Right ventricle myocardium inferior (tissue), 1 donor: ENCODE results near the gene FBXW9. TPM values are rescaled to one million over a fixed set of nuclear protein-coding genes. Genes with fewer than 3 reads are reported as not detected.
"Not testable (repeated sequence)": the region's sequence is repeated elsewhere in the genome, so short reads cannot be mapped to it uniquely, and the experiment has no call there.

ENCODE experiments used
- ATAC-seq: fragments of 200-7000 bp; cut with Tn5 transposase; one replicate; pipeline ENCODE4 v1.9.1; 2020; ENCODE audit warnings: mild to moderate bottlenecking, moderate library complexity
- DNase-seq: peaks from one replicate; pipeline ENCODE4 v3.0.0; 2021; ENCODE audit errors: missing footprints
- intact Hi-C: fragments of 100-400 bp; cut with DNase I; formaldehyde crosslinking; loops from one replicate; pipeline ENCODE4 v1.11.0; 2022
- total RNA-seq: library from RNA; stranded (reverse); fragmentation: NEBNext Ultra II Directional; extraction: Animal tissue kit (Norgen Biotek cat#: 25700); gene quantifications from one replicate; pipeline ENCODE4 v1.2.1, GENCODE V29; 2021
- donor health status: DM: no; HTN: yes; CAD: no; lungs with severe emphysema.

FBXW9 gene
- total RNA-seq, 1 donor from 2014 or later, result 1.7 TPM

DNA sequence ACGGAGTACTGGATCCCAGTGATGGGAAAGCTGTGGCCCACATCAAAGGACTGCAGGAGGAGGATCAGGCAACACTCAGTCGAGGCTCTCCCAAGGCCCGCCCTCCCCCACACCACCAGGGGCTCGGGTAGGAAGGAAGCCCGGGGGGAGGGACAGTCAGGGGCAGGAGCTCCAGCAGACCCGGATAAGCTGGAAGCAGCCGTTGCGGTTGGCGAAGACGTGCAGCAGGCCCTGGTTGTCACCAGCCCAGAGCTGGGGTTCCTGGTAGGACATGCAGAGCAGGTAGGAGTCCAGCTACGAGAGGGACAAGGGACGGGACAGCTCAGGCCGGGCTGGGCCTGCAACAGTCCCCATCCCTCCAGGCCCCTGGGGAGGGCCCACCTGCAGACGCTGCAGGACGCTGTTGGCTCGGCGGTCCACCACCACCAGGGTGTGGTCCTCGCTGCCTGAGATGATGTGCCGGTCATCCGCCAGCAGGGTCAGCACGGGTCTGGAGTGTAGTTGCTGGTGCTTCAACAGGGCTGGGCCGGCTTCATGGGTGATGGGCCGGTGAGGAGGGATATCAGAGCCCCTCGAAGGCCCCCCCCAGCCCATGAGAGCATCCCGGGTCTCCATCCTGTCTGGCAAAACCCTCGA, 6.7 kb downstream of the FBXW9 start:
- intact Hi-C loops, result no loop called here
- ATAC-seq, result no peak

DNA sequence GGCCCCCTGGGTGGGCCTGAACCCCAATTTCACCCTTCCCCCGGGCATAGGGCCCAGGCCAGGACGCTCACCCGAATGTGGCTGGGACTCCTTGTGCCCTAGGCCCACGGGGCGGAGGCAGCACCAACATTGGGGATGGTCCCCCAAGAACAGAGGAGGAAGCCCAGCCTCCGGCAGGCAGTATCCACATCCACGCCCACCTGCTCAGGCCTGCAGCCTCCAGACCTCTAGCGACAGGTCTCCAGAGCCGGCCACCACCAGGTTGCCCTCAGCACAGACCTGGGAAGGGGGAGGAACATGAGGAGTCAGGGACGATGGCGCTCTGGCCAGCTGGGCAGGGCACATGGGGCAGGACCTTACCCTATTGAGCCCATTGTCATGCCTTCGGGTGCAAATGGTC, 7.4 kb downstream of the FBXW9 start:
- no peak for DNase-seq
- no peak for ATAC-seq
- intact Hi-C loops, result no loop called here

More for the DNA sequence above, 6.7 kb downstream of the FBXW9 start:
- no peak for DNase-seq

DNA sequence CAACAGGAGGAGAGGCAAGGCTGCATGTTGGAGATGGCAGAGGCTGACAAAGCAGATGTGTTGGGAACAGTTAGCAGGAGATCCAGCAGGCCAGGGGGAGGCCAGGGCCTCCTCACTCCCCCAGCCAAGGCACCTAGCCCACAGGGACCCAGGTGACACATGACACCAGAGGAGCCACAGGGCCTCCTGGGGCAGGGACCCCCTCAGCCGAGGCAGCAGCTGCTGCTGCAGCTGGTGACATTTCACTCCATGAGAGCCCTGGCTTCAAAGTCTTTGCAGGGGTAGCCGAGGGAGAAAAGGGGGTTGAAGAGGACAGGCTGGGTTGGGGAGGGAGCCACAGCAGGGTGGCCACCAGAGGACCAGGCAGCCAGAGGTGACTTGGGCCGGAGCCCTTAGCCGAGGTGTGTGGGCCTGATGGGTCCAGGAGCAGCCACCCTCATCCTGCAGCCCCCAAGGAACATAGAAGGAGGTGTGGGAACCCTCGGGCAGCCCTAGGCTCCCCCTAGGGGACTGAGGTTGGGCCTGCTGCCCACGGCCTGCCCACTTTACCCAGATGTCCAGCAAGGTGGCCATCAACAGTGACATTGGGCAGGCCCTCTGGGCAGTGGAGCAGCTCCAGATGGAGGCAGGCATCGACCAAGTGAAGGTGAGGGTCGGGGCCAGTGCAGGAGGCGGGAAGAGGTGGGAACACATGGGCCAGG, 8.8 kb downstream of the FBXW9 start, which contains the start of gene GNG14:
TSS of gene GNG14 (plus strand) at position 503 of the 701 bp plus-strand sequence. CDS start at position 554, 51 bp downstream.
- no peak for DNase-seq
- intact Hi-C loops, result no loop called here
- no peak for ATAC-seq

DNA sequence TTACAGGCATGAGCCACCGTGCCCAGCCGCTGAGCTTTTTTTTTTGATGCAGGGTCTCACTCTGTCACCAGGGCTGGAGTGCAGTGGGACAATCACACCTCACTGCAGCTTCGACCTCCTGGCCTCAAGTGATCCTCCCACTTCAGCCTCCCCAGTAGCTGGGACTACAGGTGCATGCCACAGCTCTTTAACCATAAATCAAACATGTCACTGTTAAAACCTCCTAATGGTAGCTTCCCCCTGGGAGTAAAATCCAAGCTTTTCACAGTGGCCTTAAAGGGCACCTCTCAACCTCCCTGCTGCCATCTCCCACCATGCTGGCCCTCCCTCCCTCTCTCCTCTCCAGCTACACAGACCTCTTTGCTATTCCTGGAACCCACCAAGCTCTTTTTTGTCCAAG, 10.6 kb downstream of the FBXW9 start:
- intact Hi-C loops, result no loop called here
- no peak for DNase-seq
- ATAC-seq, result no peak

DNA sequence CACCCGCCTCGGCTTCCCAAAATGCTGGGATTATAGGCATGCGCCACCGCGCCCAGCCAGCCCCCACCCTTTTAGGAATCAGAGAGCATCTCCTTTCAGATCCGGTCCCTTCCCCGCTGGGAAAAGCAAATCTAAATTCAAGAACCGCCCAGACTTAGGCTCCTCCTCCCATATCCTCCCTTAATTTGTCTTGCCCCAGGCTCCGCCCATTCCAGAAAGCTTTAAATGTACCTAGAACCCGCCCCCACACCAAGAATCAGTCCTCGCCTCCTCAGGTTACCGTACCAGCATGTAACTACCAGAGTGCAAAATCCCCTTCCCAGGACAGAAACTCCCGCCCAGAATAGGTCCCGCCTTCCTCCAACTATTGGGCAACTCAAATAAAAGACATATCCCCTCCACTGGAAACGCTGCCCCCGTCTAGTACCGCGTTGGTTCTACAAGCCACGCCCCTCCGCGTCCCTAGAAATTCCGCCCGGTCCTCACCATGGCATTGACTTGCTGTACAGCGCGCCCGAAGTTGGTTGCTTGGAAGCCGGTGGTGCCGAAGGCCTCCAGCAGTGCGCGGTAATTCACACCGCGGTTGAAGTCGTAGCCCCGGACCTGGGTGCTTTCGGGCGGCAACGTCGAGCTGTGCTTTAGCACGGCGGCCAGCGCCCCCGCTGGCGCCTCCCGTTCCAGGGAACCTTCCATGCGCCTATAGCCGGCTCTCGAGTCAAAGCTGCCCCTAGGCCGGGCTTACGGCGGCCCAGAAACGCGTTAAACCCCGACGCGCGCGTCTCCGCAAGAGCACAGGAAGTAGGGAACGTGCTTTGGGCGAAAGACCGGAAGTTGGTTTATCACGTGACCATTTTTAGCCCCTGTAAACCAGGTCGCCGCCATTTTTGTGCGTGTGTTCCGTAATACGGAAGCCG, 15.1 kb downstream of the FBXW9 start, which contains the start of gene DHPS:
TSS of gene DHPS (minus strand) at position 807 of the 914 bp plus-strand sequence. CDS start at position 693, 114 bp downstream.
- ATAC-seq (peak; percentile 90), DNase-seq (peak; percentile 96)
- intact Hi-C loops, result loop anchor here (5.0 kb wide), 1 partner anchor 41 kb away; the partner anchor contains the start of gene TNPO2

DNA sequence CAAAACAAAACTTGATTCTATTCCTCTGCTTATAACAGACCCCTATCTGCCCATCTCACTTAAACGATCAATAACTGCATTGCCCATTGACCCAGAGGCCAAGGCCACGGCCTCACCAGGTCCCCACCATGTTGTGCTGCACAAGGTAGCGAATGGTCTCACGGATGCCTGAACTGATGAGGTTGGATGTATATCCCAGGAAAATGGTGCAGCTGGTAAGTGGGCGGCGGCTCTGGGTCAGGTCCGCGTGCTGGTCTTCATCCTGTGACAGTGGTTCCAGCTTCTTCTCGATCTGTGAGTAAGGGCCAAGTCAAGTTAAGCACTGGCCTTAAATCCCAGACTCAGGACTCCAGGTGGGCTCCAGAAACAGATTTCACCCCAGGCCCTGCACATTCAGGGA, 16.4 kb downstream of the FBXW9 start:
- DNase-seq, result no peak
- no peak for ATAC-seq
- intact Hi-C loops, result loop anchor here (5.0 kb wide), 1 partner anchor 42 kb away; the partner anchor contains the start of gene TNPO2

DNA sequence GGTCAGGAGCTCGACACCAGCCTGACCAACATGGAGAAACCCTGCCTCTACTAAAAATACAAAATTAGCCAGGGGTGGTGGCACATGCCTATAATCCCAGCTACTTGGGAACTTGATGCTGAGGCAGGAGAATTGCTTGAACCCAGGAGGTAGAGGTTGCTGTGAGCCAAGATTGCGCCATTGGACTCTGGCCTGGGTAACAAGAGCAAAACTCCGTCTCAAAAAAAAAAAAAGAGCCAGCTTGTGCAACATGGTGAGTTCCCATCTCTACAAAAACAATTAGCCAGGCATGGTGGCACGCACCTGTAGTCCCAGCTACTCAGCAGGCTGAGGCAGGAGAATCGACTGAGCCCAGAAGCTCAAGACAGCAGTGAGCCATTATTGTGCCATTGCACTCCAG, 18.4 kb downstream of the FBXW9 start:
- DNase-seq, ATAC-seq, intact Hi-C loops: not testable (repeated sequence)

DNA sequence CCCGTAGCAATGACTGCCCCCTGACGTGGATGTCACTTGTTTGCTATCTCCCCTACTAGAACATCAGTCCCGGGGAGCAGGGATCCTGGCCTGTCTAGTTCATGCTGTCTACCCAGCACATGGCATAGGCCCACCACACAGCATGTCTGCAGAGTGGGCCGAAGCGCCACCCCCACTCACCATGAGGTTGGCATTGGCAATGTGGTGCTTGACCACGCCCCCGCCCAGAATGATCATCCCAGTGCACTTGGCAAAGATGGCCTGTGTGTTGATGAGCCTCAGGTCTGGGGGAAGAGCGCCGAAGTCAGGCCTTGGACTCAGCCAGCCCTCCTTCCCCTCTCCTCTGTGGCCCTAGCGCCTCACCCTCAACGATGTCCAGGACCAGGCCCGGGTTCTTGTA, 19.5 kb downstream of the FBXW9 start:
- no peak for DNase-seq
- ATAC-seq, result no peak
- intact Hi-C loops, result no loop called here

DNA sequence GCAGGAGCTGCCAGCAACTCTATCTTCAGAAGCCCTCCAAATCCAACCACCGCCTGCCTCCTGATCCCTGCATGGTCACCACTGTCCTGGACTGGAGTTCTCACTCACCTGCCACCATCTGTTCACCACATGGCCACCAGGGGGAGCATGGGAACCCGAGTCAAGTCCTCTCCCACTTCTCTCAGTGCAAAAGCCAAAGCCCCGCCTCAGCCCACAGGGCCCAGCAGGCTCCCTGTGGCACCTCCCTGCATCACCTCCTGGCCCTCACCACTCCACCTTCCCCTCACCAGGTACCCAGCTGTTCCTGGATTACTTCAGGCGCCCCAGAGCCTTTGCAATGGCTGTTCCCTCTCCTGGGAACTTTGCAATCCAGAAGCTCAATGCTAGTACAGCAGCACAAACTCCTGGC, 20.0 kb downstream of the FBXW9 start:
- peak; percentile 45 for ATAC-seq
- intact Hi-C loops, result no loop called here

DNA sequence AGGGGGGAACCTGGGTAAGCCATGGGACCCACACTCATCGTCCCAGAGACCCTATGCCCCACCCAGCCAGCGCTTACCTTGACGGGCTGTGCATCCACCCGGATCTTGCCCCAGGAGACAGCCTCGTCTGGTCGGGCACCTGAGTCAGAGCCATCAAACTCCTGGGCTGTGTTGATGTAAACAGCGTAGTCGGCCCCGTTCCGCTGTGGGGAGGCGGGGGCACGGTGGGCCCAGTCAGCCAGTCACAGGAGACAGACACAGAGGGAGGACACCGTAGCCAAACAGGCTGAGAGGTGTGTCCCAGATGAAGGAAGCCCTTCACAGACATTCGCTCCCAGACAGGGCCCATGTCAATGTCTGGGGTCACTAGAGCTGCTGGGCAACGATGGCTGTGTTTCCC, 20.5 kb downstream of the FBXW9 start:
- no peak for ATAC-seq
- DNase-seq, result no peak
- intact Hi-C loops, result no loop called here

More for the DNA sequence above, 20.0 kb downstream of the FBXW9 start:
- DNase-seq, result peak; percentile 90

DNA sequence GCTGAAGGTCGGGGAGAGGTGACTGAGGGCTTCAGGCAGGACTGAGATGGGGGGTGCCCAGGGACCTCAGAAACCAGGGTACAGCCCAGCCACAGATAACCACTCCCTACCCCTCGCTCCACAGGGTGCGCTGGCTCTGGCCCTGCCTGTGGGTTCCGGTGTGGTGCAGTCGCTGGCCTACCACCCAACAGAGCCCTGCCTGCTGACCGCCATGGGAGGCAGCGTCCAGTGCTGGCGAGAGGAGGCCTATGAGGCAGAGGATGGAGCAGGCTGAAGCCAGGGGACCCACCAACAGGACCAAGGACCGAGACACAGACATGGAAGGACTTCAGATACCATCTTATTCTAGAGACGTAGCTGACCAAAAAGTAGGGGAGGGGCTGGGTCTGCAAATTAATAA, 21.0 kb downstream of the FBXW9 start:
- DNase-seq (no peak), ATAC-seq (no peak)
- intact Hi-C loops, result no loop called here

DNA sequence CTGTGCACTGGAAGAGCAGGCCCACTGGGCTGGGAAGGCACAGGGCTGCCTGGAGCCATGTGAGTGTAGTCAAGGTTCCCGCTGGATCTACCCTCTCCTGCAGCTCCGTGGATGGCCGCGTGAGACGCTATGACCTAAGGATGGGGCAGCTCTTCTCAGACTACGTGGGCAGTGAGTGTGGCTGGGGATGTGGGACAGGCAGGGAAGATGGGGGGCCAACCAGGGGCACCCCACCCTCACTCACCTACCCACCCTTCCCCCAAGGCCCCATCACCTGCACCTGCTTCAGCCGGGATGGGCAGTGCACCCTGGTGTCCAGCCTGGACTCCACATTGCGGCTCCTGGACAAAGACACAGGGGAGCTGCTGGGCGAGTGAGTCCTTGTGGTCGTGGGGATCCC, 23.7 kb downstream of the FBXW9 start:
- DNase-seq (peak; percentile 50), ATAC-seq (no peak)
- intact Hi-C loops, result loop anchor here (5.0 kb wide), 1 partner anchor 110 kb away; no protein-coding TSS in a partner anchor

DNA sequence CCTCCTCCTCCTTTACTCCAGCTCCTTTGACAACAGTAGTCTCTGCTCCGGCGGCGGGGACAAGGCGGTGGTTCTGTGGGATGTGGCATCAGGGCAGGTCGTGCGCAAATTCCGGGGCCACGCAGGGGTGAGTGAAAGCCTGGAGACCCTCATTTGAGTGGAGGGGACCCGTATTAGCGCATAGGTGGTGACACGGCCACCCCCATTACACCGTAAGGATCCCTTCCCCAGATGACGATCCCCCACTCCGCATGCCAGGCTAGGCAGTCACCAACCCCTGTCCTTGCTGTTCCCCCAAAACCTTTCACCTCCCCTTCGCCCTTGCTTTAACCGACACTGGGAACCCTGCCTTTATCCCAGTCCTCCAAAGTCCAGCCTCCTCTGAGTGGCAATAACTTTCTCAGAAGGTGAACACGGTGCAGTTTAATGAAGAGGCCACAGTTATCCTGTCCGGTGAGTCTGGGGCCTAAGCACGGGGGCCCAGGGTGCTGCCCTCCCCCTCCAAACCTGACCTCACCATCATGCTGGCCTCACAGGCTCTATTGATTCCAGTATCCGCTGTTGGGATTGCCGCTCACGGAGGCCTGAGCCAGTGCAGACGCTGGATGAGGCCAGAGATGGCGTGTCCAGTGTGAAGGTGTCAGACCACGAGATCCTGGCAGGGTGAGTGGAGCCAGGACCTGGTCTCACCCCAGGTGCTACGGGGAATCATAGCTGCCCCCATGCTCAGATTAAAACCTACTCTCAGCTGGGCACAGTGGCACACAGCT, 26.1 kb downstream of the FBXW9 start:
- ATAC-seq, result no peak
- DNase-seq, result peak; percentile 59
- intact Hi-C loops, result loop anchor here (5.0 kb wide), 1 partner anchor 108 kb away; no protein-coding TSS in a partner anchor

DNA sequence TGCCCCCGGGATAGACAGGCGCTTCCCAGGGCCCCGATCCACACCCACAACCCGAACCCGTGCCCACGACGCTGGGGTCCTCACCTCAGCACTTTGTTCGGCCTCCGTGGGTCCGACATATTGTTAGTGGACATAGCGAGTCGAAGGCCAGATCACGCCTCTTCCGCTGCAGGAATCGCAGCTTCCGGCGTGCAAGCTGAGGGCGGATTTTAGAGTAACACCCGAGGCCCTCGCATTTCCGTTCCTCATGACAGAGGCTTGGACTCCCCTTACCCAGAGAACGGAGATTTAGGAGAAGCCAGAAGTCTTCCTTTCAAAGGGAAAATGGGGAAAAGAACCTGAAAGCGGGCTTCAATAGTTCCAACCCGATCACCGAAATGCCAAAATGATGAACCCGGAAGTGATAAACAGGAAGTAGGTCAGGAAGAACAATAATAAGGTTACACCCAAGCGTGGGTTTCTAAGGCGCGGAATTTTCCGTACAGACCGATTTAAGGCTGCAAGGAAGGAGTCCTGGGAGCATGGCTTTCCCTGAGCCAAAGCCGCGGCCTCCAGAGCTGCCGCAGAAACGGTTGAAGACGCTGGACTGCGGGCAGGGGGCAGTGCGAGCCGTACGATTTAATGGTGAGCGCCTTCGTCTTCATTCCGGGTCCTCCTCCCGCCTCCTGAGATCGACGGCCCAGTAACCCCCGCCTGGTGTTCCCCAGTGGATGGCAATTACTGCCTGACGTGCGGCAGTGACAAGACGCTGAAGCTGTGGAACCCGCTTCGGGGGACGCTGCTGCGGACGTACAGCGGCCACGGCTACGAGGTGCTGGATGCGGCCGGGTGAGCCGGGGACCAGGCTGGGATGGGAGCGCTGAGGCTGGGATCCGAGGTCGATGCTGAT, 26.9 kb downstream of the FBXW9 start:
- intact Hi-C loops, result loop anchor here (5.0 kb wide), 1 partner anchor 107 kb away; no protein-coding TSS in a partner anchor
- DNase-seq, result peak; percentile 92
- peak; percentile 64 for ATAC-seq

DNA sequence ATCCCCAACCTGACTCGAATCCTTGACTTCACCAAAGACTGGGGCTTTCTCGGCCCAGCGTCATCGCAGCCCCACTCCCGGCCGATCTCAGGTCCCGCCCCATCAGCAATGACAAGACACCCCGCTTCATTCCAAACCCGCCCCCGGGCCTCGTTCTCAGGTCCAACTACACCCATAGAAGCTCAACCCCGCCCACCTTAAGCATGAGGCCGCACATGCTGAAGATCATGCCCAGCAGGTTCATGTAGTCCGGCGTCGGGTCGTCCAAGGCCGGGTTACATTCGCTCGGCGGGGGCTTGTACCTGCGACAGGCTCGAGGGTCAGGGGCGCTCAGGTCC, 27.5 kb downstream of the FBXW9 start:
- peak; percentile 82 for DNase-seq
- intact Hi-C loops, result no loop called here
- peak; percentile 11 for ATAC-seq

DNA sequence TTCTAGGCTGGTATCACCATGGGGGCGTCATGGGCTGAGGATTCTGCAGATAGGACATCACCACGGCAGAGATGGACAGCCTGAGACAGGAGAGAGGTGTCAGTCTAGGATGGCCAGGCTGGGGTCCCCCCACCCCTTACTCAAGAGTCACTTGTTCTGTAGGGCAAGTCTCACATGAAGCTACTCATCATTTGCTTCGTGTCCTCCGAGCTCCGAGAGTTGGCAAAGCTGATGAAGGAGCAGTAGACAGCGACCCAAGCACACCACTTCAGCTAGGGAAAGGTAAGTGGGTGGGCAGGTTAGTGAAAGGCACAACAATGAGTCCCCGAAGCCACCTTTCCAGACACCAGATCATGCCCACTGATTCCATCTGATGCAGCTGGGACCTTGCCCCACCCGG, 28.1 kb downstream of the FBXW9 start:
- no peak for DNase-seq
- intact Hi-C loops, result no loop called here
- ATAC-seq, result no peak

DNA sequence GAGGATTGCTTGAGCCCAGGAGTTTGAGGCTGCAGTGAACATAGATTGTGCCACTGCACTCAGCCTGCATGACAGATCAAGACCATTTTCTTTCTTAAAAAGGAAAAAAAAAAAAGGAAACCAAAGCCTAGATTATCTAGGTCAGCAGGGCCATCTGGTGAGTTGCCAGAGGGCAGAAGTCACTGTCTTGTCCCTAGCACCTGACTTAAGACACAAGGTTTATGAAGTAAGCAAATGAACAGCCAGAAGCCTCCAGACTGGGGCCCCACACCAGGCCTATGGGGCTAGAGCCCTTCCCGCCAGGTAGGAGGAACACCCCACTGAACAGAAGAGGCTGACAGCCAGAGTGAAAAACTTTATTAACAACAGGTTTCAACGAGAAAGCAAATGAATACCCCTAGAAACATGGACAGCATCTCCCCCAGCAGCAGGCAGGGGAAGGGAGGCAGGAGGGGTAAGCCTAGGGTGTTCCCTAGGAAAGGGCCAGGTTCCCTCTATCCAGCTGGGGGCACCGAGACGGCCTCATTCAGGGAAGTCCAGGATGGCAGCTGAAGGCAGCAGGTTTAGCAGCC, 28.6 kb downstream of the FBXW9 start:
- DNase-seq (no peak), ATAC-seq (no peak)
- intact Hi-C loops, result no loop called here
